ENCODE results near the gene MYBPC2. TPM values are rescaled to one million over a fixed set of nuclear protein-coding genes. Genes with fewer than 3 reads are reported as not detected.

MYBPC2 gene
- total RNA-seq, 1 donor from 2014 or later: not detected

DNA sequence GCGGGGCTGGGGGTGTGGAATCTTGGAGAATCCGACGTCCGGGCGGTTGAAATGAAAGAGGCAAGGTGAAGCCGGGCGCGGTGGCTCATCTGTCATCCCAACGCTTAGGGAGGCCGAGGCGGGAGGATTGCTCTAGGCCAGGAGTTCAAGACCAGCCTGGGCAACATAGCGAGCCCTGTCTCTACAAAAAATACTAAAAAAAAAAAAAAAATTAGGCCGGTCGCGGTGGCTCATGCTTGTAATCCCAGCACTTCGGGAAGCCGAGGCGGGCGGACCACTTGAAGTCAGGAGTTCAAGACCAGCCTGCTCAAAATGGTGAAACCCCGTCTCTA, 44.2 kb downstream of the MYBPC2 start:
- H3K4me1 ChIP-seq: peaks cover 32% of the 10 kb centered on the region
- H3K4me3 ChIP-seq: peak overlapping the region; percentile 73
- intact Hi-C loops (cut with micrococcal nuclease): no loop called here
- H3K27me3 ChIP-seq (ENCODE audit: low read depth): no peaks in the 10 kb centered on the region
- no peak for DNase-seq
- H3K36me3 ChIP-seq: peaks cover 40% of the 10 kb centered on the region
- peak overlapping the region; percentile 64 for H3K27ac ChIP-seq (replicated peaks)
- H3K9me3 ChIP-seq (replicated peaks): no peaks in the 10 kb centered on the region
- TF ChIP-seq, protein P1, sequence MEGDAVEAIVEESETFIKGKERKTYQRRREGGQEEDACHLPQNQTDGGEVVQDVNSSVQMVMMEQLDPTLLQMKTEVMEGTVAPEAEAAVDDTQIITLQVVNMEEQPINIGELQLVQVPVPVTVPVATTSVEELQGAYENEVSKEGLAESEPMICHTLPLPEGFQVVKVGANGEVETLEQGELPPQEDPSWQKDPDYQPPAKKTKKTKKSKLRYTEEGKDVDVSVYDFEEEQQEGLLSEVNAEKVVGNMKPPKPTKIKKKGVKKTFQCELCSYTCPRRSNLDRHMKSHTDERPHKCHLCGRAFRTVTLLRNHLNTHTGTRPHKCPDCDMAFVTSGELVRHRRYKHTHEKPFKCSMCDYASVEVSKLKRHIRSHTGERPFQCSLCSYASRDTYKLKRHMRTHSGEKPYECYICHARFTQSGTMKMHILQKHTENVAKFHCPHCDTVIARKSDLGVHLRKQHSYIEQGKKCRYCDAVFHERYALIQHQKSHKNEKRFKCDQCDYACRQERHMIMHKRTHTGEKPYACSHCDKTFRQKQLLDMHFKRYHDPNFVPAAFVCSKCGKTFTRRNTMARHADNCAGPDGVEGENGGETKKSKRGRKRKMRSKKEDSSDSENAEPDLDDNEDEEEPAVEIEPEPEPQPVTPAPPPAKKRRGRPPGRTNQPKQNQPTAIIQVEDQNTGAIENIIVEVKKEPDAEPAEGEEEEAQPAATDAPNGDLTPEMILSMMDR (IDR thresholded peaks at IDR 0.05; ENCODE audit: borderline replicate concordance): no peak

DNA sequence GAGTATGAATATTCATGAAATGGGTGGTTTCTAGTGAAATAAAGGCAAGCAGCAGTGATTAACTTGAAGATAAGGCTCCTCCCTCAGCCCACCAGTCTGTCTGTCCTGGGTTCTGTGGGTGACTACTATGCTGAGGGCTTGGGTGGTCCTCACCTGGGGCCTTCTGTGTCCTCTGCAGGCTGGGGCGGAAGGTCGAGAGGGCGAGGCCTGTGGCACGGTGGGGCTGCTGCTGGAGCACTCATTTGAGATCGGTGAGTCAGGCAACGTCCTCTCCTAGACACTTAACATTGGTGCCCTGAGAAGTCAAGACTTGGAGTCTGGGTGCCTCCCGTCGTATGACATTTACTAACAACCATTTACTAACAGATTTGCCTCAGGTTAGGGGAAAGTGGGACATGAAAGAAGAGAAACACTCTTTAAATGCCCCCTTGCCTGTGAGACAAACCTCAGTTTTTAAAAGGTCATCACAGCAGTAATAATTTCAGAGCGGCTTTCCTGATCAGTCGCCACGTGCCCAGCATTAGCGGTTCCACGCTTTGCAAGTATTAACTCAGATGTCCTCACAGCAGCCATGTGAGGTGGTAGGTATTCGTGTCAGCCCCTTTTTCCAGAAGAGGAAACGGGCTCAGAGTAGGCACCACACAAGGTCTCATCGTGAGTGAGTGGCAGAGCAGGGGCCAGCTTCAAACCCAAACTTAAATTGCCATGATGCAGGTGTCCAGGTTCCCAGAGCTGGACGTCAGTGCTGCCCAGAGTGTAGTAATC, 45.2 kb downstream of the MYBPC2 start:
- intact Hi-C loops (cut with micrococcal nuclease): no loop called here
- Histone ChIP-seq H3K27ac (replicated peaks) (no peak overlapping the region), H3K36me3 (peaks cover 45% of the 10 kb centered on the region), H3K4me3 (peak overlapping the region; percentile 73), H3K4me1 (peaks cover 36% of the 10 kb centered on the region), H3K9me3 (replicated peaks) (no peaks in the 10 kb centered on the region), H3K27me3 (ENCODE audit: low read depth) (no peaks in the 10 kb centered on the region)
- TF ChIP-seq, protein P1 (IDR thresholded peaks at IDR 0.05; ENCODE audit: borderline replicate concordance): no peak
- DNase-seq: no peak

DNA sequence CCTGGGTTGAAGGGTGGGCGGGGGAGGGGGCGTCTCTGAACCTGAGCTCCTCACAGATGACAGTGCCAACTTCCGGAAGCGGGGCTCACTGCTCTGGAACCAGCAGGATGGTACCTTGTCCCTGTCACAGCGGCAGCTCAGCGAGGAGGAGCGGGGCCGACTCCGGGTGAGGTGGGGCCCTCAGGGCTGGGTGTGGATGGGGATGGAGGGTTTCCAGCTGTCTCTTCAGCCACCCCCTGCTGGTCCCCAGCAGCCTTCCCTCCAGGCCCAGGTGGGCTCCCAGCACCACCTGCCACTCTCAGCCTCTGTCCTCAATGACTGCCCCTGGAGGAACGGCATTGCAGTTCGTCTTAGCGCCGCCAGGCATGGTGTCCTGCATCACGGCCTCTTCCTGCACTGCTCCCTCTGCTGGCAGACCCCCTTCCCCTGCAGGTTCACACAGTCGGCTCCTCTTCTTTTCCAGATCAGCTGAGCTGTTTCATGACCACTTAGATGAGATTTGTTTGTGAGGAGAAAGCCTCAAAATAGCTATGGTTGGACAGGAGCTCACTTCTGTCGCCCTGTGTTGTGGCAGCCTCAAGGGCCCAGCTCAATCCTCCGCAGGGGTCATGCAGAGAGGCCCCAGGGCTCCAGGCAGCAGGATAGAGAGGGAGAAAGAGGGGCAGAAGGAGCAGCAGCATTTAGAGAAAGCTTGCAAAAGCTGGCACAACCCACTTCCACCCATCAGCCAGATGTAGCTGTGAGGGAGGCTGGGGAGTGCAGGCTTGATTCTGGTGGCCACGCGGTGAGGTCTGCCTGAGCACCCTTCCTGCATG, 46.4 kb downstream of the MYBPC2 start:
- Histone ChIP-seq H3K36me3 (peaks cover 57% of the 10 kb centered on the region), H3K27ac (replicated peaks) (no peak overlapping the region), H3K4me1 (peaks cover 43% of the 10 kb centered on the region), H3K27me3 (ENCODE audit: low read depth) (no peaks in the 10 kb centered on the region), H3K4me3 (no peak overlapping the region), H3K9me3 (replicated peaks) (no peaks in the 10 kb centered on the region)
- intact Hi-C loops (cut with micrococcal nuclease): no loop called here
- TF ChIP-seq, protein P1 (IDR thresholded peaks at IDR 0.05; ENCODE audit: borderline replicate concordance): peak; percentile 60
- no peak for DNase-seq

DNA sequence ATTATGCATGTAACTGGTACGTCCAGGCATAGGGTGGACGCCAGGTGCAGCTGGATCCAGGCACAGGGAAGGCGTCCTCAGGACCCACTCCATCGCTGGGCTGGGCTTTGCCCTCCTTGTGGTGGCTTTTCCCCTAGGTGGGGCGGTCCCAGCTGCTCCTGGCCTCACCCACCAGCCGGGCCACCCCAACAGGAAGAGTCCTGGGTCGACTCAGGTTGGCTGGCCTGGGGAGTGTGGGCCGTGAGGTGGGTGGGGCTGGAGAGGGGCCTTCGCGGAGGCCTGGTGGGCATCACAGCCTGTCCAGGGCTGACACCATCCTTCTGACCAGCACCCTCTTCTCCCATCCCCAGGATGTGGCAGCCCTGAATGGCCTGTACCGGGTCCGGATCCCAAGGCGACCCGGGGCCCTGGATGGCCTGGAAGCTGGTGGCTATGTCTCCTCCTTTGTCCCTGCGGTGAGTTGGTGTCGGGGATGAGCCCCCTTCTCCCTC, 47.1 kb downstream of the MYBPC2 start:
- DNase-seq: no peak
- intact Hi-C loops (cut with micrococcal nuclease): no loop called here
- no peaks in the 10 kb centered on the region for H3K27me3 ChIP-seq (ENCODE audit: low read depth)
- H3K36me3 ChIP-seq: peaks cover 57% of the 10 kb centered on the region
- H3K4me1 ChIP-seq: peaks cover 43% of the 10 kb centered on the region
- no peak overlapping the region for H3K4me3 ChIP-seq
- no peaks in the 10 kb centered on the region for H3K9me3 ChIP-seq (replicated peaks)
- H3K27ac ChIP-seq (replicated peaks): no peak overlapping the region
- TF ChIP-seq, protein P1 (IDR thresholded peaks at IDR 0.05; ENCODE audit: borderline replicate concordance): no peak

DNA sequence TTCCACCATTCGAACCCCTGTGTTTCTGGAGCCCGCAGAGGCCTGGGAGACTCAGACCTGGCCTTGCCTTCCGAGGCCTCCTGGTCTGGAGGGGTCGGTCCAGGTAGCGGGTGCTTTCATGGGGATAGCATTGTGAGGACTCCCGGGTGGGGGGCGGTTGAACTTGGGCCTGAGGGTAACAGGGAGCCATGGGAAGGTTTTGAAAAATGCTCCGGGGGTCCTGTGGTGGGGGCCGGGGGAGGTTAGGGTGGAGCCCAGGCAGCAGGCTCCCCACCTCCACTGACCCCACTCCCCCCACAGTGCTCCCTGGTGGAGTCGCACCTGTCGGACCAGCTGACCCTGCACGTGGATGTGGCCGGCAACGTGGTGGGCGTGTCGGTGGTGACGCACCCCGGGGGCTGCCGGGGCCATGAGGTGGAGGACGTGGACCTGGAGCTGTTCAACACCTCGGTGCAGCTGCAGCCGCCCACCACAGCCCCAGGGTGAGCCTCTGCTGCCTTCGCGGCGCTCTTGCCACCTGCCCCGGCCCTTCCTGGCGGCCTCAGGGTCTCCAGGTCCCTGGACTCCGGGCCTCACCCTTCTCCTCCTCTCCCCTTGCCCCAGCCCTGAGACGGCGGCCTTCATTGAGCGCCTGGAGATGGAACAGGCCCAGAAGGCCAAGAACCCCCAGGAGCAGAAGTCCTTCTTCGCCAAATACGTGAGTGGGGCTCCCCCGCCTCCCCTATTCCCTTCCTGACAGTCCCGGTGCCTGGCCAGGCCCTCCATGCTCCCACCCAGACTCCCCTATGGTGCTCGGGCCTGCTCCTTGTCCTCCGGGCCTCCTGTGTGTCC, 47.8 kb downstream of the MYBPC2 start:
- H3K27ac ChIP-seq (replicated peaks): no peak overlapping the region
- no peak overlapping the region for H3K4me3 ChIP-seq
- no peaks in the 10 kb centered on the region for H3K9me3 ChIP-seq (replicated peaks)
- peaks cover 43% of the 10 kb centered on the region for H3K4me1 ChIP-seq
- intact Hi-C loops (cut with micrococcal nuclease): no loop called here
- no peak for DNase-seq
- TF ChIP-seq, protein P1 (IDR thresholded peaks at IDR 0.05; ENCODE audit: borderline replicate concordance): no peak
- H3K36me3 ChIP-seq: peaks cover 57% of the 10 kb centered on the region
- H3K27me3 ChIP-seq (ENCODE audit: low read depth): no peaks in the 10 kb centered on the region
